SK-N-MC (cell line): Measurements from ENCODE around the gene GID8.

Experiments used
- EZH2 ChIP-seq: fragments of 200-600 bp; sonication (generic); IDR thresholded peaks from one replicate; pipeline ENCODE4 v1.6.1; 2017; ENCODE audit warnings: antibody characterized with exemption
- POLR2AphosphoS5 ChIP-seq: IDR thresholded peaks from 2 replicates; pipeline ENCODE4 v1.6.1; 2012; ENCODE audit warnings: mild to moderate bottlenecking, low read depth, low read length, borderline replicate concordance

GRCh38 chr20:62978561-62978943 lies 40.6 kb downstream of the GID8 start:
- no peak for TF ChIP-seq EZH2
- TF ChIP-seq POLR2AphosphoS5, result no peak
